ENCODE measurements around the gene GPR180. TPM values are rescaled to one million over a fixed set of nuclear protein-coding genes. Genes with fewer than 3 reads are reported as not detected.

The GPR180 gene
- total and polyA plus RNA-seq, 4 donors, result 1.7 to 7.0 (median 3.9) TPM

GRCh38 chr13:94674609-94675348 lies 73.1 kb downstream of the GPR180 start:
- Histone ChIP-seq H3K4me1 (ENCODE audit: control insufficient read depth in 5 of 5, insufficient read depth in 5 of 5, low read length in 5 of 5) (no peaks in the 10 kb centered on the region), H3K4me3 (no peak overlapping the region), H3K9me3 (ENCODE audit: control insufficient read depth in 4 of 4, insufficient read depth in 3 of 4, low read length in 3 of 4) (no peaks in the 10 kb centered on the region), H3K9ac (ENCODE audit: insufficient read depth in 1 of 2, low read length in 2 of 2) (no peak overlapping the region), H3K27ac (ENCODE audit: low read depth in 1 of 2, low read length in 1 of 2) (no peak overlapping the region), H3K36me3 (ENCODE audit: control insufficient read depth in 4 of 4, insufficient read depth in 4 of 4, low read length in 4 of 4) (no peaks in the 10 kb centered on the region), H3K27me3 (ENCODE audit: control insufficient read depth in 3 of 3, insufficient read depth in 3 of 3, low read length in 2 of 3) (peaks cover 2 to 10% (median 6%) of the 10 kb centered on the region in 3 donors)
- TF ChIP-seq CTCF (IDR thresholded peaks at IDR 0.05; ENCODE audit: control extremely low read depth, extremely low read depth), result peak; percentile 36
- ATAC-seq (ENCODE audit: insufficient read depth, low FRiP score) (no peak), DNase-seq (peak; percentile 17 to 53 (median 41))
- WGBS, 2 donors, result 33 to 36% methylated on average over 5 of the region's 5 CpGs

- Histone ChIP-seq H3K9me3 (ENCODE audit: control insufficient read depth in 4 of 4, insufficient read depth in 3 of 4, low read length in 3 of 4) (no peaks in the 10 kb centered on the region), H3K36me3 (ENCODE audit: control insufficient read depth in 4 of 4, insufficient read depth in 4 of 4, low read length in 4 of 4) (no peaks in the 10 kb centered on the region), H3K4me3 (no peak overlapping the region), H3K9ac (ENCODE audit: insufficient read depth in 1 of 2, low read length in 2 of 2) (no peak overlapping the region), H3K27ac (ENCODE audit: low read depth in 1 of 2, low read length in 1 of 2) (no peak overlapping the region), H3K4me1 (ENCODE audit: control insufficient read depth in 5 of 5, insufficient read depth in 5 of 5, low read length in 5 of 5) (no peaks in the 10 kb centered on the region), H3K27me3 (ENCODE audit: control insufficient read depth in 3 of 3, insufficient read depth in 3 of 3, low read length in 2 of 3) (peaks cover 2 to 8% (median 6%) of the 10 kb centered on the region in 3 donors)
- no peak for ATAC-seq (ENCODE audit: insufficient read depth, low FRiP score)
- TF ChIP-seq CTCF (IDR thresholded peaks at IDR 0.05; ENCODE audit: control extremely low read depth, extremely low read depth), result no peak
- DNase-seq, result no peak
- 87 to 90% methylated on average over 2 of the region's 2 CpGs for WGBS, 2 donors
These were observed 76.1 kb downstream of the GPR180 start for GRCh38 chr13:94677799-94678198.

- peaks cover 2 to 8% (median 6%) of the 10 kb centered on the region in 3 donors for H3K27me3 ChIP-seq (ENCODE audit: control insufficient read depth in 3 of 3, insufficient read depth in 3 of 3, low read length in 2 of 3)
- H3K4me1 ChIP-seq (ENCODE audit: control insufficient read depth in 5 of 5, insufficient read depth in 5 of 5, low read length in 5 of 5), result no peaks in the 10 kb centered on the region
- H3K9ac ChIP-seq (ENCODE audit: insufficient read depth in 1 of 2, low read length in 2 of 2), result no peak overlapping the region
- no peak for TF ChIP-seq CTCF (IDR thresholded peaks at IDR 0.05; ENCODE audit: control extremely low read depth, extremely low read depth)
- no peak overlapping the region for H3K4me3 ChIP-seq
- WGBS, 2 donors, result 93 to 95% methylated on average over 2 of the region's 2 CpGs
- H3K36me3 ChIP-seq (ENCODE audit: control insufficient read depth in 4 of 4, insufficient read depth in 4 of 4, low read length in 4 of 4), result no peaks in the 10 kb centered on the region
- peaks cover 0 to 3% (median 0%) of the 10 kb centered on the region in 4 donors for H3K9me3 ChIP-seq (ENCODE audit: control insufficient read depth in 4 of 4, insufficient read depth in 3 of 4, low read length in 3 of 4)
- no peak for DNase-seq
- no peak overlapping the region for H3K27ac ChIP-seq (ENCODE audit: low read depth in 1 of 2, low read length in 1 of 2)
- ATAC-seq (ENCODE audit: insufficient read depth, low FRiP score), result no peak
These were observed 77.2 kb downstream of the GPR180 start for GRCh38 chr13:94678845-94679244.

All from lung (tissue), 12 donors.